Endothelial cell of umbilical vein (primary cell): ENCODE results near the gene TMPRSS4. TPM values are rescaled to one million over a fixed set of nuclear protein-coding genes. Genes with fewer than 3 reads are reported as not detected.

Source experiments
- BruUV-seq: library from RNA; stranded (reverse); fragments of 400-500 nt; replicated peaks from 2 replicates; lab custom pipeline; 2021; lab: Mats Ljungman, UMichigan
- CTCF ChIA-PET: fragments of 300-600, 350-600 bp; sonication (Branson Sonifier 250); formaldehyde crosslinking; loops from one replicate; lab custom pipeline; 2021; ENCODE audit warnings: antibody characterized with exemption, inconsistent platforms; lab: Charles Lee
- POLR2A ChIA-PET: fragments of 300-600, 350-600 bp; sonication (Branson Sonifier 250); formaldehyde crosslinking; loops from one replicate; lab custom pipeline; 2021; ENCODE audit warnings: antibody characterized with exemption, inconsistent platforms; lab: Charles Lee
- DNase-seq: peaks from one replicate; pipeline ENCODE4 v3.0.0-alpha.2; 2011; ENCODE audit warnings: low read depth, low spot score
- FAIRE-seq: peaks from 2 replicates; lab custom pipeline; 2011; peaks lifted over from hg19 to GRCh38; lab: Jason Lieb, UNC
- H2AFZ ChIP-seq: 2 replicates; pipeline ENCODE4 v1.6.0; 2012; ENCODE audit warnings: low read depth, low read length, control low read depth, inconsistent platforms
- H3K27ac ChIP-seq: 2 replicates; pipeline ENCODE4 v1.5.1; 2011; ENCODE audit warnings: low read depth, mild to moderate bottlenecking, control low read depth, low read length, moderate library complexity; ENCODE audit not compliant: insufficient read depth
- H3K27me3 ChIP-seq, 2 experiments: 2 replicates each; pipeline versions ENCODE4 v1.6.0 to v1.6.1; 2011; ENCODE audit warnings: low read length in 2 of 2, mixed read lengths in 1 of 2; ENCODE audit not compliant: control insufficient read depth in 2 of 2, insufficient read depth in 2 of 2
- H3K36me3 ChIP-seq, 2 experiments: 2 replicates in 1 of 2; 3 replicates in 1 of 2; pipeline ENCODE4 v1.5.1; 2011; ENCODE audit warnings: low read length in 2 of 2, mild to moderate bottlenecking in 1 of 2, moderate library complexity in 1 of 2; ENCODE audit not compliant: control insufficient read depth in 2 of 2, insufficient read depth in 2 of 2; ENCODE audit errors: extremely low read depth in 1 of 2
- H3K4me1 ChIP-seq: 3 replicates; pipeline ENCODE4 v1.5.1; 2011; ENCODE audit warnings: mild to moderate bottlenecking, low read length; ENCODE audit not compliant: control insufficient read depth, insufficient read depth; ENCODE audit errors: extremely low read depth
- H3K4me2 ChIP-seq: 2 replicates; pipeline ENCODE4 v1.6.1; 2011; ENCODE audit warnings: low read length, control low read depth, mixed read lengths; ENCODE audit not compliant: insufficient read depth
- H3K4me3 ChIP-seq, 3 experiments: fragments of 200-600 bp in 1 of 3; sonication (generic), shearing (Covaris generic) in 1 of 3; replicated peaks in 1 of 3; 2 replicates each; pipeline ENCODE4 v1.5.1; 2011 to 2016; ENCODE audit warnings: control low read depth in 3 of 3, low read length in 3 of 3, mild to moderate bottlenecking in 2 of 3, inconsistent platforms in 1 of 3, low read depth in 1 of 3, moderate library complexity in 1 of 3; ENCODE audit not compliant: insufficient read depth in 1 of 3
- H3K79me2 ChIP-seq: 2 replicates; pipeline ENCODE4 v1.6.0; 2012; ENCODE audit warnings: low read length, inconsistent platforms; ENCODE audit not compliant: control insufficient read depth, insufficient read depth
- H3K9ac ChIP-seq: replicated peaks from 2 replicates; pipeline ENCODE3; 2011; ENCODE audit warnings: low read length, control low read depth; ENCODE audit not compliant: insufficient read depth; ENCODE audit errors: extremely low read depth
- H3K9me1 ChIP-seq: replicated peaks from 3 replicates; pipeline ENCODE4 v1.6.0; 2011; ENCODE audit warnings: mild to moderate bottlenecking, low read length; ENCODE audit not compliant: control insufficient read depth, insufficient read depth; ENCODE audit errors: extremely low read depth
- H3K9me3 ChIP-seq: replicated peaks from 2 replicates; pipeline ENCODE4 v1.5.1; 2012; ENCODE audit warnings: low read length, inconsistent platforms; ENCODE audit not compliant: control insufficient read depth, insufficient read depth
- H4K20me1 ChIP-seq: replicated peaks from 2 replicates; pipeline ENCODE3; 2011; ENCODE audit warnings: mild to moderate bottlenecking, low read length; ENCODE audit not compliant: control insufficient read depth, insufficient read depth; ENCODE audit errors: extremely low read depth
- FOS ChIP-seq: IDR thresholded peaks from 2 replicates; pipeline ENCODE4 v1.6.1; 2011; ENCODE audit warnings: mild to moderate bottlenecking, low read length, moderate library complexity, borderline replicate concordance; ENCODE audit not compliant: insufficient read depth
- GATA2 ChIP-seq: IDR thresholded peaks from 2 replicates; pipeline ENCODE4 v1.7.0; 2011; ENCODE audit warnings: low read depth, mild to moderate bottlenecking, moderate library complexity, mixed read lengths, low read length; ENCODE audit not compliant: insufficient read length, insufficient read depth
- JUN ChIP-seq: IDR thresholded peaks from 2 replicates; pipeline ENCODE4 v1.6.1; 2011; ENCODE audit warnings: borderline replicate concordance, low read depth; ENCODE audit not compliant: insufficient read length, insufficient read depth
- POLR2AphosphoS5 ChIP-seq: IDR thresholded peaks from 2 replicates; pipeline ENCODE4 v1.6.1; 2012; ENCODE audit warnings: low read depth, mild to moderate bottlenecking, control low read depth, low read length, moderate library complexity; ENCODE audit not compliant: insufficient read depth
- dilution Hi-C: fragments of 300-500 bp; cut with MboI; formaldehyde crosslinking; loops from one replicate; pipeline ENCODE4 v1.15.0; 2019; ENCODE audit warnings: low sequenced_read_pairs; ENCODE audit not compliant: extremely low pct_ligation_motif_present
- intact Hi-C: fragments of 100-400 bp; cut with micrococcal nuclease; formaldehyde crosslinking; loops from one replicate; pipeline ENCODE4 v1.10.0; 2022
- polyA plus RNA-seq, 4 experiments: library from polyadenylated mRNA; depleted of rRNA in 3 of 4; stranded (reverse) in 3 of 4; unstranded in 1 of 4; fragments of >200 nt; gene quantifications; 2 replicates each; pipeline versions ENCODE4 v1.2.1 to v1.2.3, GENCODE V29; 2011 to 2012; ENCODE audit warnings: missing spikeins in 1 of 4
- total RNA-seq: library from RNA; stranded (reverse); gene quantifications from 2 replicates; pipeline ENCODE4 v1.2.3, GENCODE V29; 2021
- TF ChIP-seq, protein P1 (sequence below), 2 donors: IDR thresholded peaks; 1 replicate in 1 of 2; 2 replicates in 1 of 2; pipeline ENCODE4 v1.5.1; 2011; ENCODE audit warnings: low read length in 2 of 2, mild to moderate bottlenecking in 2 of 2, moderate library complexity in 2 of 2, control low read depth in 1 of 2, inconsistent platforms in 1 of 2, low read depth in 1 of 2; ENCODE audit not compliant: insufficient read depth in 1 of 2; ENCODE audit errors: extremely low read depth in 1 of 2
- TF ChIP-seq, protein P2 (sequence below): IDR thresholded peaks from 2 replicates; pipeline ENCODE4 v1.6.1; 2011; ENCODE audit not compliant: insufficient read depth, insufficient read length

TMPRSS4 gene
- total and polyA plus RNA-seq, 2 donors (not counting 3 experiments of a cell fraction or from before 2014, with no cell fraction given) = not detected

DNA sequence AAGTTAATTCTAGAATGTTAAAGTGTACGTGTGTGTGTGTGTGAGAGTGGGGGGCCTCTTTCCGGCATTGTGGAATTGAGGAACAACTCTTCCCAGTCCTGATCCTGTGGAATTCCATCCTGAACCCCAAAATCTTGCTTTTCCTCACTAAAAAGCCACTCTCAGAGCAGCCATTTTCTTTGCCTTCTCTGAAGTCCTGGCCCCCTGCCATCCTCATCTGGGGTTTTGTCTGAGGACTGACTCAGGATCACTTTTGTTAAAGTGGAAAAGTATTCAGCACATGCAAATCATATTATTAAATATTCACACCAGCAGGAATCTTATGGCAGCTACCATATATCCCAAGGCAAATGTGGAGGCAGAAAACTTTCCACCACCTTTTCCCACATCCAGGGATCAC is 72.0 kb downstream of the TMPRSS4 start:
- dilution Hi-C loops = no loop called here
- TF ChIP-seq, protein P1, sequence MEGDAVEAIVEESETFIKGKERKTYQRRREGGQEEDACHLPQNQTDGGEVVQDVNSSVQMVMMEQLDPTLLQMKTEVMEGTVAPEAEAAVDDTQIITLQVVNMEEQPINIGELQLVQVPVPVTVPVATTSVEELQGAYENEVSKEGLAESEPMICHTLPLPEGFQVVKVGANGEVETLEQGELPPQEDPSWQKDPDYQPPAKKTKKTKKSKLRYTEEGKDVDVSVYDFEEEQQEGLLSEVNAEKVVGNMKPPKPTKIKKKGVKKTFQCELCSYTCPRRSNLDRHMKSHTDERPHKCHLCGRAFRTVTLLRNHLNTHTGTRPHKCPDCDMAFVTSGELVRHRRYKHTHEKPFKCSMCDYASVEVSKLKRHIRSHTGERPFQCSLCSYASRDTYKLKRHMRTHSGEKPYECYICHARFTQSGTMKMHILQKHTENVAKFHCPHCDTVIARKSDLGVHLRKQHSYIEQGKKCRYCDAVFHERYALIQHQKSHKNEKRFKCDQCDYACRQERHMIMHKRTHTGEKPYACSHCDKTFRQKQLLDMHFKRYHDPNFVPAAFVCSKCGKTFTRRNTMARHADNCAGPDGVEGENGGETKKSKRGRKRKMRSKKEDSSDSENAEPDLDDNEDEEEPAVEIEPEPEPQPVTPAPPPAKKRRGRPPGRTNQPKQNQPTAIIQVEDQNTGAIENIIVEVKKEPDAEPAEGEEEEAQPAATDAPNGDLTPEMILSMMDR (IDR thresholded peaks at IDR 0.05; ENCODE audit: extremely low read depth in 1 of 2, insufficient read depth in 1 of 2, low read depth in 1 of 2, low read length in 2 of 2) = no peak
- TF ChIP-seq, protein P2, sequence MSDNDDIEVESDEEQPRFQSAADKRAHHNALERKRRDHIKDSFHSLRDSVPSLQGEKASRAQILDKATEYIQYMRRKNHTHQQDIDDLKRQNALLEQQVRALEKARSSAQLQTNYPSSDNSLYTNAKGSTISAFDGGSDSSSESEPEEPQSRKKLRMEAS = no peak
- no peak for TF ChIP-seq FOS
- no peak for TF ChIP-seq POLR2AphosphoS5
- no peak for TF ChIP-seq GATA2
- no peak for TF ChIP-seq JUN

More for the DNA sequence above, 72.0 kb downstream of the TMPRSS4 start:
- Histone ChIP-seq H3K4me2 (no peak overlapping the region), H2AFZ (no peak overlapping the region), H4K20me1 (no peaks in the 10 kb centered on the region), H3K4me3 (no peak overlapping the region), H3K4me1 (peaks cover 3% of the 10 kb centered on the region), H3K9ac (no peak overlapping the region), H3K79me2 (no peaks in the 10 kb centered on the region), H3K9me3 (no peaks in the 10 kb centered on the region), H3K27me3 (peaks cover 56 to 58% of the 10 kb centered on the region in 2 experiments), H3K27ac (no peak overlapping the region), H3K36me3 (no peaks in the 10 kb centered on the region), H3K9me1 (no peaks in the 10 kb centered on the region)
- DNase-seq (no peak), FAIRE-seq (no peak)
- CTCF ChIA-PET = interaction anchor here (1.4 to 7.6 kb wide), 3 partner anchors 15 to 23 kb away, joined by 4 to 112 read pairs (median 13); no protein-coding TSS in a partner anchor
- intact Hi-C loops = no loop called here
- POLR2A ChIA-PET = no interaction called here
- no TSS peak for BruUV-seq
